K562 (cell line): Measurements from ENCODE around the gene CD24. TPM values are rescaled to one million over a fixed set of nuclear protein-coding genes. Genes with fewer than 3 reads are reported as not detected.

ENCODE experiments used
- polyA plus RNA-seq, 8 experiments: library from polyadenylated mRNA; depleted of rRNA in 4 of 8; stranded (reverse) in 5 of 8; unstranded in 3 of 8; fragments of >200 nt; fragmentation: Nextera tagmentation in 2 of 8; fragmentation: Illumina TruSeq in 1 of 8; extraction: Ambion mirVana in 2 of 8; extraction: Trizol in 1 of 8; gene quantifications; 2 replicates each; pipeline versions ENCODE4 v1.2.1 to v1.2.3, GENCODE V29; 2011 to 2014; ENCODE audit warnings: inconsistent platforms in 1 of 8, missing spikeins in 1 of 8
- total RNA-seq, 7 experiments: library from RNA; depleted of rRNA in 6 of 7; stranded (reverse); fragments of >200 nt in 6 of 7; fragmentation: Illumina TruSeq in 2 of 7; extraction: Trizol in 2 of 7; gene quantifications; 2 replicates each; pipeline versions ENCODE4 v1.2.1 to v1.2.3, GENCODE V29; 2011 to 2021; ENCODE audit warnings: low replicate concordance in 1 of 7

The CD24 gene
- total and polyA plus RNA-seq, 9 of the 15 experiments (the other 6 are each of a cell fraction or from before 2014, with no cell fraction given): 8.8 to 155 (median 27.1) TPM

Other genes starting within 250 kb of the CD24 start
- 21.0 and 25.3 TPM in 2 replicates for gene MTRES1, start 53.5 kb upstream of the CD24 start, total RNA-seq (2014; rRNA removed)
- gene MTRES1, start 53.5 kb upstream of the CD24 start, total RNA-seq (2014; rRNA removed; fragmentation: Illumina TruSeq; extraction: Trizol): 28.6 and 32.5 TPM in 2 replicates
- 24.7 and 25.2 TPM in 2 replicates for gene MTRES1, start 53.5 kb upstream of the CD24 start, total RNA-seq (2015; rRNA removed; fragmentation: Illumina TruSeq; extraction: Trizol)
- 14.5 and 17.8 TPM in 2 replicates for gene MTRES1, start 53.5 kb upstream of the CD24 start, total RNA-seq (2021)
- 13.1 and 20.7 TPM in 2 replicates for gene MTRES1, start 53.5 kb upstream of the CD24 start, polyA plus RNA-seq (2011; rRNA removed)
- gene MTRES1, start 53.5 kb upstream of the CD24 start, polyA plus RNA-seq (2014; fragmentation: Illumina TruSeq; extraction: Trizol): 29.7 and 30.3 TPM in 2 replicates
- 10 to 100 TPM; 21.4 to 21.7 TPM for gene MTRES1, start 53.5 kb upstream of the CD24 start, polyA plus RNA-seq (2014; fragmentation: Nextera tagmentation; extraction: Ambion mirVana)
- gene MTRES1, start 53.5 kb upstream of the CD24 start, polyA plus RNA-seq (2014; rRNA removed): 34.9 and 35.4 TPM in 2 replicates
- gene BEND3, start 140.8 kb upstream of the CD24 start, total RNA-seq (2014; rRNA removed): 3.6 and 4.2 TPM in 2 replicates
- 3.6 and 4.0 TPM in 2 replicates for gene BEND3, start 140.8 kb upstream of the CD24 start, total RNA-seq (2014; rRNA removed; fragmentation: Illumina TruSeq; extraction: Trizol)
- gene BEND3, start 140.8 kb upstream of the CD24 start, total RNA-seq (2015; rRNA removed; fragmentation: Illumina TruSeq; extraction: Trizol): 4.7 TPM in 2 replicates
- 7.4 and 8.4 TPM in 2 replicates for gene BEND3, start 140.8 kb upstream of the CD24 start, total RNA-seq (2021)
- gene BEND3, start 140.8 kb upstream of the CD24 start, polyA plus RNA-seq (2011; rRNA removed): 1.9 and 2.4 TPM in 2 replicates
- 3.3 and 3.8 TPM in 2 replicates for gene BEND3, start 140.8 kb upstream of the CD24 start, polyA plus RNA-seq (2014; fragmentation: Illumina TruSeq; extraction: Trizol)
- gene BEND3, start 140.8 kb upstream of the CD24 start, polyA plus RNA-seq (2014; fragmentation: Nextera tagmentation; extraction: Ambion mirVana): 1 to 10 TPM in 1 of 2 experiments, under 1 TPM in 1; 0.64 to 1.6 TPM
- 2.5 and 3.5 TPM in 2 replicates for gene BEND3, start 140.8 kb upstream of the CD24 start, polyA plus RNA-seq (2014; rRNA removed)